ENCODE measurements around the gene KLHL18. TPM values are rescaled to one million over a fixed set of nuclear protein-coding genes. Genes with fewer than 3 reads are reported as not detected.

Gene KLHL18
- total and polyA plus RNA-seq, 2 of the 4 experiments (the other 2 are of a cell fraction): 29.1 to 76.2 TPM

GRCh38 chr3:47384425-47384824 lies 101.7 kb downstream of the KLHL18 start:
- H2AK5ac ChIP-seq (ENCODE audit: low read depth, low read length): no peak overlapping the region
- H4K20me1 ChIP-seq (ENCODE audit: insufficient read depth, low read length): peaks cover 60% of the 10 kb centered on the region
- H3K4ac ChIP-seq (ENCODE audit: low read depth, low read length): no peak overlapping the region
- no TSS peak for BruUV-seq (replicated peaks)
- DNase-seq (no peak), ATAC-seq (ENCODE audit: low read depth) (no peak)
- no peak overlapping the region for H2BK120ac ChIP-seq (ENCODE audit: low read depth, low read length)
- H3K4me1 ChIP-seq (ENCODE audit: control insufficient read depth, insufficient read depth, low read length): peaks cover 7% of the 10 kb centered on the region
- no peak overlapping the region for H2AK9ac ChIP-seq (replicated peaks; ENCODE audit: low read depth, low read length, poor library complexity)
- no peak overlapping the region for H2AFZ ChIP-seq (replicated peaks; ENCODE audit: low read length, poor library complexity)
- no peak overlapping the region for H4K91ac ChIP-seq (ENCODE audit: insufficient read depth, low read depth, low read length)
- POLR2A ChIA-PET (ENCODE audit: unreplicated experiment): no interaction called here
- no peak overlapping the region for H3K27ac ChIP-seq (ENCODE audit: insufficient read depth, low read length)
- H4K8ac ChIP-seq (ENCODE audit: low read depth in 2 of 2, low read length in 2 of 2): no peak overlapping the region
- no CpG with 5 or more reads among the region's 4 CpGs for whole genome bisulfite sequencing, 2 experiments (ENCODE audit: extremely low coverage in 2 of 2, insufficient read length in 1 of 2)
- no peaks in the 10 kb centered on the region for H3K27me3 ChIP-seq (ENCODE audit: control insufficient read depth, insufficient read depth, low read length)
- no peak overlapping the region for H3K18ac ChIP-seq (ENCODE audit: low read depth, low read length)
- H2BK5ac ChIP-seq (ENCODE audit: low read depth, low read length, poor library complexity, severe bottlenecking): no peak overlapping the region
- dilution Hi-C loops (cut with HindIII; ENCODE audit: low sequenced_read_pairs, unreplicated experiment): no loop called here
- no peak overlapping the region for H4K5ac ChIP-seq (ENCODE audit: low read depth, low read length)
- TF ChIP-seq ELK1 (IDR thresholded peaks at IDR 0.05; ENCODE audit: borderline replicate concordance, low read depth, low read length): no peak
- no peak for TF ChIP-seq RAD21 (IDR thresholded peaks at IDR 0.05; ENCODE audit: low read length)
- TF ChIP-seq CEBPB (IDR thresholded peaks at IDR 0.05; ENCODE audit: low read depth, low read length): no peak
- TF ChIP-seq MAFK (IDR thresholded peaks at IDR 0.05; ENCODE audit: low read depth, low read length): no peak
- no peak for TF ChIP-seq USF2 (IDR thresholded peaks at IDR 0.05; ENCODE audit: low read depth, low read length)
- no peak for TF ChIP-seq SMC3 (IDR thresholded peaks at IDR 0.05; ENCODE audit: low read depth, low read length)
- TF ChIP-seq POLR2A (IDR thresholded peaks at IDR 0.05; ENCODE audit: low read depth, low read length): no peak
- TF ChIP-seq NFE2L2 (IDR thresholded peaks at IDR 0.05; ENCODE audit: low read depth, low read length): no peak
- no peak for TF ChIP-seq CTCF (conservative IDR thresholded peaks at IDR 0.05; ENCODE audit: low read depth, low read length)
- TF ChIP-seq MAZ (IDR thresholded peaks at IDR 0.05; ENCODE audit: borderline replicate concordance, low read depth, low read length): no peak
- TF ChIP-seq BHLHE40 (IDR thresholded peaks at IDR 0.05; ENCODE audit: low read depth, low read length): no peak
- TF ChIP-seq FOS (IDR thresholded peaks at IDR 0.05; ENCODE audit: low read depth, low read length): no peak
- no peak for TF ChIP-seq RFX5 (IDR thresholded peaks at IDR 0.05; ENCODE audit: low read depth, low read length)
- no peak for TF ChIP-seq CHD1 (IDR thresholded peaks at IDR 0.05; ENCODE audit: low read depth, low read length)
- TF ChIP-seq MXI1 (IDR thresholded peaks at IDR 0.05; ENCODE audit: borderline replicate concordance, low read depth, low read length): no peak
- no peak for TF ChIP-seq RCOR1 (IDR thresholded peaks at IDR 0.05; ENCODE audit: insufficient replicate concordance, low read length)
- H3K9me1 ChIP-seq (ENCODE audit: insufficient read depth, low read length): peaks cover 13% of the 10 kb centered on the region
- peaks cover 6% of the 10 kb centered on the region for H3K36me3 ChIP-seq (ENCODE audit: control insufficient read depth, insufficient read depth, low read length)
- no peak overlapping the region for H3K4me3 ChIP-seq (ENCODE audit: insufficient read depth, low read depth, low read length)
- peaks cover 38 to 82% of the 10 kb centered on the region in 2 experiments for H3K79me1 ChIP-seq (ENCODE audit: low read depth in 1 of 2, low read length in 2 of 2)
- H3K9ac ChIP-seq (ENCODE audit: low read depth, low read length): no peak overlapping the region
- in situ Hi-C loops (cut with MboI; ENCODE audit: low sequenced_read_pairs): no loop called here
- no peak overlapping the region for H2BK15ac ChIP-seq (ENCODE audit: low read depth, low read length)
- H3K9me3 ChIP-seq (ENCODE audit: control insufficient read depth, insufficient read depth, low read length): no peaks in the 10 kb centered on the region
- no peak overlapping the region for H3K56ac ChIP-seq (ENCODE audit: extremely low read depth, insufficient read depth, low read length)
- no peak overlapping the region for H3K23ac ChIP-seq (ENCODE audit: low read depth, low read length)
- intact Hi-C loops (cut with micrococcal nuclease): loop anchor here (5.0 kb wide), 1 partner anchor 403 kb away; no protein-coding TSS in a partner anchor
- CTCF ChIA-PET: interaction anchor here (0.6 kb wide), 1 partner anchor 461 kb away, joined by 3 read pairs; no protein-coding TSS in a partner anchor
- H3K14ac ChIP-seq (replicated peaks; ENCODE audit: low read depth, low read length): no peak overlapping the region
- H3K4me2 ChIP-seq (ENCODE audit: low read depth, low read length): no peak overlapping the region
- H2BK20ac ChIP-seq (ENCODE audit: low read depth, low read length): no peak overlapping the region

Measured in IMR-90 (cell line).